ENCODE results near the gene TENT5C.

TENT5C gene

DNA sequence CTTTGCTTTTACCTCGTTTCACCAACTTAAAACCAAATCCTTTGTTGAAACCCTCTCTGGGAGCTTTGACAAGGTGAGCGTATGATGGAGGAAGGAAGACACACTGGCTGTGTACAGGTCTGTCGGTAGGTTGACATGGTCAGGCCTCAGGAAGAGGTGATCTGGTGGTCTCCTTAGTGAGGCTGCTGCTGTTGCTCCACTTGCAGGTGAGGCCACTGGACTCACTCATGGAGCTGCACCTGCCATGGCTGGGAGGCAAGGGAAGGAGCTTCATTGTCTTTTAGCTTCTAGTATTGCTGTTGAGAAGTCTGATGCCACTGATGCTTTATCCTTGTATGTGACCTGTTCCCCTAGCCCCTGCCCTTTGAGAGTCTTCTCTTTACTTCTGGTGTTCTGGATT is 35.7 kb downstream of the TENT5C start:
- H3K9me3 Mint-ChIP-seq, result no peaks in the 10 kb centered on the region
- H3K27ac Mint-ChIP-seq, result no peak overlapping the region

DNA sequence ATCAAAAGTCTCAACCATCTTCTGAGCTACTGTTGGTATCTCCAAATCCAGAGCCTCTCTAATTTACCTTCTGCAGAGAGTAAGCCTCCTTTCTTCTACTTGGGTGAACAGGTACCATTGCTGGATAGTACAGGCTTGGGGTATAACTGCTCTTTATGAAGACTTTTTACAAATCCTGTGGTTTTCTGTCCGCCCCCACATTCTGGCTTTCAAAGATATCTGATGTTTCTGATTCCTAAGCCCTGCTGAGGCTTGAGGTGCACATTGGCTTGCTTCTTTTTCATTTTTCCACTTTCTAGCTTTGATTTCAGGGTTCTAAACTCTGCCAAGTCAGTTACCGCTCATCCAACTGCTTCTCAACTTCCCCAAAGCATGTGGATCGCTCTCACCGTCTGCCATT is 37.1 kb downstream of the TENT5C start:
- Mint-ChIP-seq H3K27ac (no peak overlapping the region), H3K4me3 (no peak overlapping the region), H3K36me3 (ENCODE audit: low read depth) (no peaks in the 10 kb centered on the region)

More for the DNA sequence above, 35.7 kb downstream of the TENT5C start:
- no peaks in the 10 kb centered on the region for H3K36me3 Mint-ChIP-seq (ENCODE audit: low read depth)
- no peak overlapping the region for H3K4me3 Mint-ChIP-seq
- no peaks in the 10 kb centered on the region for H3K4me1 Mint-ChIP-seq
- peaks cover 6% of the 10 kb centered on the region for H3K27me3 Mint-ChIP-seq (ENCODE audit: low read depth)
- TF ChIP-seq, protein P1, sequence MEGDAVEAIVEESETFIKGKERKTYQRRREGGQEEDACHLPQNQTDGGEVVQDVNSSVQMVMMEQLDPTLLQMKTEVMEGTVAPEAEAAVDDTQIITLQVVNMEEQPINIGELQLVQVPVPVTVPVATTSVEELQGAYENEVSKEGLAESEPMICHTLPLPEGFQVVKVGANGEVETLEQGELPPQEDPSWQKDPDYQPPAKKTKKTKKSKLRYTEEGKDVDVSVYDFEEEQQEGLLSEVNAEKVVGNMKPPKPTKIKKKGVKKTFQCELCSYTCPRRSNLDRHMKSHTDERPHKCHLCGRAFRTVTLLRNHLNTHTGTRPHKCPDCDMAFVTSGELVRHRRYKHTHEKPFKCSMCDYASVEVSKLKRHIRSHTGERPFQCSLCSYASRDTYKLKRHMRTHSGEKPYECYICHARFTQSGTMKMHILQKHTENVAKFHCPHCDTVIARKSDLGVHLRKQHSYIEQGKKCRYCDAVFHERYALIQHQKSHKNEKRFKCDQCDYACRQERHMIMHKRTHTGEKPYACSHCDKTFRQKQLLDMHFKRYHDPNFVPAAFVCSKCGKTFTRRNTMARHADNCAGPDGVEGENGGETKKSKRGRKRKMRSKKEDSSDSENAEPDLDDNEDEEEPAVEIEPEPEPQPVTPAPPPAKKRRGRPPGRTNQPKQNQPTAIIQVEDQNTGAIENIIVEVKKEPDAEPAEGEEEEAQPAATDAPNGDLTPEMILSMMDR (IDR thresholded peaks at IDR 0.05; ENCODE audit: unreplicated experiment in 3 of 3), result no peak

DNA sequence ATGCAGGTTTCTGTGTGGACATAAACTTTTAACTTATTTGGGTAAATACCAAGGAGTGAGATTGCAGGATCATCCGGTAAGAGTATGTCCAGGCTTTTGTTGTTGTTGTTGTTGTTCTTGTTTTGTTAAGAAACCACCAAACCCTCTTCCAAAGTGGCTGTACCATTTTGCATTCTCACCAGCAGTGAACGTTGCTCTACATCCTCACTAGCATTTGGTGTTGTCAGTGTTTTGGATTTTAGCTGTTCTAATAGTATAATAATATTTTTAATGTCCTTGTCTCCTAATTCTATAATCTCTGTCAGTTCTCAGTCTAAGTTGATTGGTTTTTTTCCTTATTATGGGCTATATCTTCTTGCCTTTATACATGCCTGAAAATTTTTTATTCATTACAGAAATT is 37.8 kb downstream of the TENT5C start:
- Mint-ChIP-seq H3K27me3 (ENCODE audit: low read depth) (peaks cover 6% of the 10 kb centered on the region), H3K36me3 (ENCODE audit: low read depth) (no peaks in the 10 kb centered on the region), H3K4me3 (no peak overlapping the region), H3K27ac (no peak overlapping the region), H3K9me3 (no peaks in the 10 kb centered on the region), H3K4me1 (no peaks in the 10 kb centered on the region)
- TF ChIP-seq, protein P1 (IDR thresholded peaks at IDR 0.05; ENCODE audit: unreplicated experiment in 3 of 3), result no peak

More for the DNA sequence above, 37.1 kb downstream of the TENT5C start:
- TF ChIP-seq, protein P1 (IDR thresholded peaks at IDR 0.05; ENCODE audit: unreplicated experiment in 3 of 3), result no peak
- Mint-ChIP-seq H3K4me1 (no peaks in the 10 kb centered on the region), H3K27me3 (ENCODE audit: low read depth) (peaks cover 6% of the 10 kb centered on the region), H3K9me3 (no peaks in the 10 kb centered on the region)

DNA sequence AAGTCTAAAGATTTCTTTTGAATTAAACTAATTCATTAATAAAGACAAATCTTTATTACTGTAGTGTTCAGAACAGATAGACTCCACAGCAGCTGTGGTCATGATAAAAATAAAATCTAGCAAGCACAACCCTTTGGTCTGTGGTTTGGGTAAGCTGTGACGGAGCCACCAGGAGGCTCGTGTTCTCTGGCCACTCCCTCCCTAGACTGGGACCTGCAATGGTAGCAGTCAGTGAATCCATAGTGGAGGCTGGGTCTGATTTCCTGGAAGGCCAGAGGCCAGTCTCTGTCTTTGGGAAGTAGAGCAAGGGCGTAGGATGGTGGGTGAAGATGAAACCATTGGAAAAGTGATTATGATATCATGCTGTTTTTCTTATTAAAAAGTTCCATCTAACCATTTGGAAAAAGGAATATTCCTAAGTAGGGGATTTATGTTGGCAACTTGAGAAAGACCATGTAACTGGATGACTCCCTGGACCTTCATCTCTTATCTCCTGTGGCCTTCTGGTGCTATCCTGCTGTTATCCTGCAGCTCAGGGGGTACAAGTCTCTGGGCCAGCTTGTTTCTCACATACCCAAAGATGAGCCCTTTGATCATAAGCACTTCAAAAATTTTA is 39.0 kb downstream of the TENT5C start:
- Mint-ChIP-seq H3K36me3 (ENCODE audit: low read depth) (no peaks in the 10 kb centered on the region), H3K27ac (no peak overlapping the region), H3K9me3 (no peaks in the 10 kb centered on the region), H3K4me1 (no peaks in the 10 kb centered on the region), H3K27me3 (ENCODE audit: low read depth) (peaks cover 9% of the 10 kb centered on the region), H3K4me3 (no peak overlapping the region)
- TF ChIP-seq, protein P1 (IDR thresholded peaks at IDR 0.05; ENCODE audit: unreplicated experiment in 3 of 3), result no peak

DNA sequence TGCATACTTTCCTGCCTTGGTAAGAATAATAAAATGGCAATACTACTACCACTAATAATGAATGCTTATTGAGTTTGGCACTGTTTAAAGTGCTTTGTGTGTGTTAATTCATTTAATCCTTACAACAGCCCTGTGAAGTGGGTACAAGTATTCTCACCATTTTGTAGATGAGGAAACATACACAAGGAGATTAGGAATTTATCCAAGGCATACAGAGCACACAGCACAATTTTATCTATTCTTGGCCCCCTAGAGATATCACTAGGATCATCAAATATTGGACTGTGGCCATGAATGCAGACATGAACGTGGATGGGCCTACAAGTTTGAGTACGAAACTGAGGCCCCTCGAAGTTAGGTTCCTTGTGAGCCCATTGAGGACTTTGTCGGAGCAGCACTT is 39.5 kb downstream of the TENT5C start:
- TF ChIP-seq, protein P1 (IDR thresholded peaks at IDR 0.05; ENCODE audit: unreplicated experiment in 3 of 3), result no peak
- no peaks in the 10 kb centered on the region for H3K9me3 Mint-ChIP-seq
- H3K4me3 Mint-ChIP-seq, result no peak overlapping the region
- no peak overlapping the region for H3K27ac Mint-ChIP-seq
- H3K27me3 Mint-ChIP-seq (ENCODE audit: low read depth), result peaks cover 9% of the 10 kb centered on the region
- no peaks in the 10 kb centered on the region for H3K4me1 Mint-ChIP-seq
- H3K36me3 Mint-ChIP-seq (ENCODE audit: low read depth), result no peaks in the 10 kb centered on the region
